B cell (primary cell): ENCODE data around the gene AMACR.

Source experiments
- CTCF ChIP-seq: fragments of 200-600 bp; IDR thresholded peaks from one replicate; pipeline ENCODE4 v1.8.0; 2022; ENCODE audit warnings: antibody characterized with exemption, mild to moderate bottlenecking
- EZH2 ChIP-seq: IDR thresholded peaks from 2 replicates; pipeline ENCODE4 v1.6.1; 2012; ENCODE audit warnings: borderline replicate concordance, low read depth, mild to moderate bottlenecking, moderate library complexity, low read length; ENCODE audit not compliant: insufficient read depth, poor library complexity, severe bottlenecking

- TF ChIP-seq CTCF (no peak), EZH2 (no peak)
Observed at GRCh38 chr5:33975852-33976251, 32.0 kb downstream of the AMACR start.
